Stimulated activated CD8-positive, alpha-beta memory T cell treated with anti-CD3 and anti-CD28 coated beads, Interleukin-12 subunit alpha, Interleukin-12 subunit beta, amount 100 ng/mL, for 24 hours (primary cell): ENCODE data around the gene GMDS.

Experiments used
- DNase-seq: peaks from one replicate; pipeline ENCODE4 v3.0.0-alpha.2; 2020; ENCODE audit errors: extremely low read depth

GMDS gene

GRCh38 chr6:1651362-1651761 is 594.0 kb downstream of the GMDS start:
- DNase-seq = no peak

GRCh38 chr6:1645466-1646185 is 599.8 kb downstream of the GMDS start:
- no peak for DNase-seq

GRCh38 chr6:1644516-1645060 is 600.8 kb downstream of the GMDS start:
- no peak for DNase-seq

DNA sequence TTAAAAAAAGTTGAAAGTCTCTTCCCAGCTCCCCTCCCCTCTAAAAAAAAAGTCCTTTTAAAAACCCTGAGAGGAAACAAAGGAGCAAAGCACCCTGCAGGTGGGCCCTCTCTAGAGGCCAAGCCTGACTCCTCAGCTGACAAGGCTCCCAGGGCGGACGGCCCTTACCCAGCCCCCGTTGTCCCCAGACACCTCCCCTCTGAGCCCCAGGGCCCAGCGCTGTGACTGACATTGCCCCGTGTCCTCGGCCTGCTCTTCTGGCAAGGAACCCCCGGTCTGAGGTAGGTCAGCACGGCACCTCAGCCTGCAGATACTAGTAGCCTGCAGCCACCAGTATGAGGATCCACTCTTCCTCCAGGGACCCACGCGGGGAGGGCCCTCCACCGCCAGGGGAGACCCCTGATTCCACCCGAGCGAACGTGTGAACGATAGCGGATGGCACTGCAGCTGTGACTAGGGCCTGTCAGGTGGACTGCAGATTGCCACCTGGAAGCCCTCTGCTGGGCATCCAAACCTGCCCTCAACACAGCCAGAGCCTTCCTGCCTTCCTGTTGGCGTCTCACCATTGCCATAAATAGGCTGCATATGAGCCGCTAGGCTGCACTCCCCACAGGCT is 601.5 kb downstream of the GMDS start:
- no peak for DNase-seq

- no peak for DNase-seq
These were observed 602.3 kb downstream of the GMDS start for GRCh38 chr6:1643111-1643510.

- no peak for DNase-seq
These were observed 604.0 kb downstream of the GMDS start for GRCh38 chr6:1641343-1641885.

DNA sequence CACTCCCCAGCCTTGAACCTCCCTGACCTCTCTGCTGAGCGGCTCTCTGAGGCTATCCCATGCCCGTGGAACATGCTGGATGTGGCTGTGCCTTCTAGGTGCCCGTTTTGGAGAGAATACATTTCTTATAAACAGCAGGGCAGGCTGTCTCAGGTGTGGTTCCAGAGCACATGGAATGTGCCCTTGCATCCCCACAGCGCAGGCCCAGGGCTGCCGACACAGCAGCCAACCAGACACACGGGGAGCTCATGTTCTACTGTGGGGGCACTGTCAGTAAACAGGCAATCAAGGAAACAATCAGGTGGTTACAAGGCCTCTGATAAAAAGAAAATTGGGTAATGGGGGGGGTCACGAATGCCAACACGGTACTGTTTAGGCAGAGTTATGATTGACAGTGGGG is 604.9 kb downstream of the GMDS start:
- no peak for DNase-seq

DNA sequence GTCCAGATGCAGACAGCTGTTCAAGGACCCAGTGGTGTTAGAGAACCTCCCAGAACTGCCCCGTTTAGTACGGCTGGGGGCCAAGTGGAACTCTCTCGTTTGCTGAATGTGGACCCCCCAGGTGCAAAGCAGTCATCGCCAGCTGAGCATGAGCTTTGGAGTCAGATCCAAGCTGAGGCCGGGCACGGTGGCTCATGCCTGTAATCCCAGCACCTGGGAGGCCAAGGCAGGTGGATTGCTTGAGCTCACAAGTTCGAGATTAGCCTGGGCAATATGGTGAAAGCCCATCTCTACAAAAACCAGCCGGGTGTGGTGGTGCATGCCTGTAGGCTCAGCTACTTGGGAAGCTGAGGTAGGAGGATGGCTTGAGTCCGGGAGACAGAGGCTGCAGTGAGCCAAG is 606.0 kb downstream of the GMDS start:
- no peak for DNase-seq

DNA sequence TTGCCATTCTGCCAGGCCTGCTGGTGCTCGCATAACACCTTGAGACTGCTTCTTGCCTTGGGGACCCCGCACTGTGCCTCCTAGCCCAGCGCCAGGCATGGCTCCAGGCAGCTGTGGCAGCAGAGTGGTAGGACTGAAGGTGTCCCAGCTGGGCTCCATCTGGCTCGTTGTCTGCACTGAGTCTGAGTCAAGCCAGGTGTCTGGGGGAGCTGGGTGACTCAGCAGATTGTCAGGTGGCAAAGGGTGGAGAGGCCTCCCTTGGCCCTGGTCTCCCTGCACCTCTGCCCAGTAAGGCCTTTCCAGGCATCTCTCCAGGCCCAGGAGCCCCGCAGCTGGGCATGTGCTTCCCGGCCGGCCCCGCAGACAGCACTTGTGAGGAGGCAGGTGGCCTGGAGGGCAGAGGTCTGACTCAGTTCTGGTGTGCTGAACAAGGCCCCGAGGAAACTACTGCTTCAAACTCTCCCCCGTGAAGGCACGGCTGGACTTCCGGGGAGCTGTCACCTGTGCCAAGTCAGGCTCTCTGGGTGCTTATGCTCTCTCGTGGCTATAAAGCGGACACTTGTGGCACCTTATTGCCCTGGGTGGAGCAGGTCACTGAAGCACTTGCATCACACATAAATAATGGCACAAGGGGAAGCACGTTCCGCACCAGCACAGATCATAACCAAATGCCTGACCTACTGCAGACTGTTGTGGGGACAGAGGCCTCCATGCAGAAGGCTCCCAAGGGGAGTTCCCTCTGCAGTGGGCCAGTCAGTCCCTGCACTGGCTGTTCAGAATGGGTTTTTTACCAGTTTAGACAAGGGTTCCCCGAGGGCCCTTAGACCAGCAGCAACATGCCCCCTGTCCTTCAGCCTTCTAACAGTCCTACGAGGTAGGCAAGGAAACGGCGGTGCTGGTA is 608.2 kb downstream of the GMDS start:
- no peak for DNase-seq

GRCh38 chr6:1636272-1636825 is 609.1 kb downstream of the GMDS start:
- no peak for DNase-seq

DNA sequence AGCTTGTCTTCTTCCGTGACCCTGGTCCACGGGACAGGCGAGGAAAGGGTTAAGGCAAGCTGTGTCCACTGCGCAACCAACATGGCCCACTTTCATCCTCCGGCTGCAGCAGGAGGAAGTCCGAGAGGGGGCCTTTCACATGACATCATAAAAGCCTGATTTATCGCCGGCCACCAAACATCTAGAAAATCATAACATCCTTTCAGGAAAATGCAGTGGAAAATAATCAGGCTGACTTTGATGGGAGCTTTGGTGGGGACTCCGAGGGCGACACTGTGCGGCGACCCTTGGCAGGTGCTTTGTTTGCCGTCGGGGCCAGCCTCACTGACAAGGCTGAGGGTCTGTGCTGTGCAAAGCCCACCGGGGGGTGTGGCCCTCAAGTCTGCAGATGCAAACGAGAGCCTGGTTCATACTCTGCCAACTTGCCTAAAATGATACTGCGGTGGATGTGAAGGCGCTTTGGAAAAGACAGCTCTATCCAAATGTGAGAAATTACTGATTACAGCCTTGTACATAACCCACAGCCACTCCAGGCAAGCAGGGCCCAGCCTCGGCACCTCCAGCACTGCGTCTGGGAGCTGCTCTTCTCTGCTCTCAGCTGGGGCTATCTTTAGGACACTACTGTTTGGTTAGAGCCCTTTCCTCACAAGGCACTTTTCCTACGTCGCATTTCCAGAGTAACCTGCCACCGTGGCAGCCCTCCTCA is 609.9 kb downstream of the GMDS start:
- no peak for DNase-seq

DNA sequence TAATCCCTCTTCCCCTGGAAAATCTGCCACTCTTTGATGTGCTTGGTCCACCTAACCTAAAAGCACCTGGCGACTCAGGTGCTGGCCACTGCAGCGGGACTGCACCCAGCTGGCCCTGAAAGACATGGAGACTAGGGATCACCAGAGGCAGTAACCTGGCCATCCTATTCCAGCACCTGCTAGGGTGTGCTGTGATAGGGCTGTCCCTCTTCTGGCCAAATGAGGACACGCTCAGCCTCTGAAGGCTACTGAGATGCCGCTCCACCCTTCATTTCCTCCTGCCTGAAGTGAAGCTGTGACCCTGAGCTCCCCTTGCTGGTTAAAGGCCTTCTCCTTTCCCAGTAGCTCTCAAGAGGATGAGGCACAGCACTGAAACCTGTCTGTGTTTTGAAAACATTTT is 611.3 kb downstream of the GMDS start:
- no peak for DNase-seq

DNA sequence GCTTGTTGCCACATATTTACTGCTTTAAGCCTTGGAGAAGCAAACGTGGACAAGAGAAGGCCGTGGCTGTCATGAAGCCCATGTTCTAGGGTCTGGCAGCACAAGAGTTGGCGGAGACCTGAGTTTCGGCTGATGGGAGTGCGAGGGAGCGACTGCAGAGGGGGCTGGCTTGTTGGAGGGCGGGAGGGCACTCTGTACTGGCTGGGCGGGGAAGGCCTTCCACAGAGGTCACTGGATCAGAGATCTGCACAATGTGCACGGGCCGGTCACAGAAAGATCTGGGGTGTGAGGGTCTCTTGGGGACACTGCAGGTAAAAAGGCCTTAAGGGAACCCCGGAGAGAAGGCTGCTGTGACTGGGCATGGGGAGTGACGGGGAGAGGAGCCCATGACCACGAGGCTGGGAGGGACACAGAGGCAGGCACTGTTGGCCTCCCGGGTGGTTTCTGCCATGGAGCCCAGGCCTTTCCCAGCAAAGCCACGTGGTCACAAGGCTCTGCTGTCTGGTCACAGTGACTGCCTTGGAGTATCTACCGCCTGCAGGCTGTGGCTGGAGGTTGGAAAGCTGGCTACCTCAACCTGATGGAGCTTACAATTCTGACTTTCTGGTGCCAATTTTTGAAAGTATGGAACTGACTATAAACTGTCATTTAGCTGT is 611.9 kb downstream of the GMDS start:
- no peak for DNase-seq

- DNase-seq = no peak
These were observed 614.2 kb downstream of the GMDS start for GRCh38 chr6:1631251-1631650.

DNA sequence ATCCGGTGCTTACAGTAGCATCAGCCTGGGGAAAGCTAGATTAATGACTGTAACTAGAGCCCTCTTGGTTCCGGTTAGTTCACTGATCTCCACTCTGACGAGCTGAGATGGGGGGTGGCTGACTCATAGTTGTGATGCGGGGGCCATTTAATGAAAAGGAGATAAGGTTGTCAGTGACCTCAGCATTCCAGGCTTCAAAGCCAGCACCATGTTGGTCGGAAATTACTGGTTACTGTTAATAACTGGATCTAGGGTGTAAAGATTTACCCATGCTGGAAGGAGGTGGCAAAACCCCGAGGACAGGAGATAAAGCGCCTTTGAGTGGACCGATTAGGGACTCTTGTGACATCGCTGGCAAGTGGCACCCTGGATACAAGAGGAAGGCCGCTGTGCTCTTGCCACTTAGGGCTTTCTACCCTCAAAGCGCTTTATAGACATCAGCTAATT is 614.6 kb downstream of the GMDS start:
- DNase-seq = no peak

DNA sequence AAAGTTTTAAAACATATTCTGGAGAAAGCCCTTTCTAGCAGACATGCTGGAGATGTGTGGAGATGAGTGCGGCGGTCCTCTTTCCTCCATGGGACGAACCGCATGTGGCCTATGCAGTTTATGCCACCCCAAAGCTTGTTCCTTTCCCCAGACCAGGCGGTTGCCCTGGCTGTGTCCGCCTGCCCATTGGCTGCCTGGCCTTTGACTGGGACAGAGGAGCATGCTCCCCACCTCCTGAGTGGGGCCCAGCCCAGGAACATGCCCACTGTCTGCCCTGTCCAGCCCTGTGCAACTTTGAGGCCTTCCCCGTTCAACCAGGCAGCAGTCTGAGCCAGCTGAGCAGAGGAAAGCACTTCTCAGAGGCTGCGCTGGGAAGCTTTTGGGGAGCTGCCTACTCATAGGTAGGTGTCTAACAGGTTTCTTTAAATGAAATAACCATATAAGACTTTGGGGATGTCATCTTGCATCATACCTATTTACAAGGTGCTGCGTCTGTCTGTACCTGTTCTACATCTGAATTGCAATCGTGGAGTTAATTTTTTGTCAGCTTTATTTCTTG is 615.1 kb downstream of the GMDS start:
- no peak for DNase-seq

GRCh38 chr6:1629316-1629715 is 616.1 kb downstream of the GMDS start:
- no peak for DNase-seq

GRCh38 chr6:1627827-1628560 is 617.4 kb downstream of the GMDS start:
- no peak for DNase-seq

GRCh38 chr6:1626481-1626880 is 618.9 kb downstream of the GMDS start:
- DNase-seq = no peak
